Stimulated activated CD8-positive, alpha-beta memory T cell treated with anti-CD3 and anti-CD28 coated beads, Interleukin-15, amount 100 ng/mL, for 1 hour (primary cell): Measurements from ENCODE around the gene TRAIP.
"Not testable (repeated sequence)": the region's sequence is repeated elsewhere in the genome, so short reads cannot be mapped to it uniquely, and the experiment has no call there.

Source experiments
- DNase-seq: peaks from one replicate; pipeline ENCODE4 v3.0.0-alpha.2; 2020; ENCODE audit warnings: low read depth

Gene TRAIP

DNA sequence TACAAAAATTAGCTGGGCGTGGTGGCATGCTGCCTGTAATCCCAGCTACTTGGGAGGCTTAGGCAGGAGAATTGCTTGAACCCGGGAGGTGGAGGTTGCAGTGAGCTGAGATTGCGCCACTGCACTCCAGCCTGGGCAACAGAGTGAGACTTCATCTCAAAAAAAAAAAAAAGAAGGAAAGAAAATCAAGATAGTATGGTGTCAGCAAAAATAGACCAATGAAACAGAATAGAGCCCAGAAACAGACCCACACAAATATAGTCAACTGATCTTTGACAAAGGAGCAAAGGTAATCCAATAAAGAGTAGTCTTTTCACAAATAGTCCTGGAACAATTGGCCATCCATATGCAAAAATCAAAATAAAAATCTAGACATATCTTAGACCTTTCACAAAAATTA is 33.2 kb downstream of the TRAIP start:
- not testable (repeated sequence) for DNase-seq

DNA sequence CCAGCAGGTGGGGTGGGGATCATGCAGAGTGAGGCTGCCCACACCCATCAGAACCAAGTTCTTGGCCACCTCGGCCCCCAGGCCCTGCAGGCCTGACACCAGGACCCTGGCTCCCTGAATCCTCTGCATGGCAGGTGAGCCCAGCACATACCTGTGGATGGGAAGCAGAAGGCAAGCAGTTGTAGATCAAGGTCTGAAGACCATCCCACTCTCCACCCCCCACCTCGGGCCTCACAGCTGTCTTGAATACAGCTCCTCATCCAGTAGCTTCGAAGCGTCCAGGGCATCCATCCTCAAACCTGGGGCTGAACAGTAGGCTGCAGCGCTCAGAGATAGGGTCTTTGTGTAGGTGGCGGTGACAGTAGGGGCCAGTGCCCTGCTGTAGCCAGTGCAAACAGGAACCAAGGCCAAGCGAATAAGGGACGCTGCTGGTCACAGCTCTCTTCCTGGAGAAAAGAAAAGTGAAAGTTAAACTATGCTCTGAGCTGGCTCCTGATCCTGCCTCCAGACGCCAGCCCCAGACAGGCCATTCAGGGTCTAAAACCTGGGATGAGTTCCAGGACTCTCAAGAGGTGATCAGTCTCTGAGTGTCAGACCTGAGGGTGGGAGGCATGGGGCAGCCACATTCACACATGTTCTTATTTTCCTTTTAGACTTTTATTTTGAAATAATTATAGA is 42.7 kb downstream of the TRAIP start, which contains the start of gene UBA7:
UBA7 (minus strand) TSS at position 457 of the 678 bp plus-strand sequence; CDS start at position 291, 166 bp downstream.
- no peak for DNase-seq

DNA sequence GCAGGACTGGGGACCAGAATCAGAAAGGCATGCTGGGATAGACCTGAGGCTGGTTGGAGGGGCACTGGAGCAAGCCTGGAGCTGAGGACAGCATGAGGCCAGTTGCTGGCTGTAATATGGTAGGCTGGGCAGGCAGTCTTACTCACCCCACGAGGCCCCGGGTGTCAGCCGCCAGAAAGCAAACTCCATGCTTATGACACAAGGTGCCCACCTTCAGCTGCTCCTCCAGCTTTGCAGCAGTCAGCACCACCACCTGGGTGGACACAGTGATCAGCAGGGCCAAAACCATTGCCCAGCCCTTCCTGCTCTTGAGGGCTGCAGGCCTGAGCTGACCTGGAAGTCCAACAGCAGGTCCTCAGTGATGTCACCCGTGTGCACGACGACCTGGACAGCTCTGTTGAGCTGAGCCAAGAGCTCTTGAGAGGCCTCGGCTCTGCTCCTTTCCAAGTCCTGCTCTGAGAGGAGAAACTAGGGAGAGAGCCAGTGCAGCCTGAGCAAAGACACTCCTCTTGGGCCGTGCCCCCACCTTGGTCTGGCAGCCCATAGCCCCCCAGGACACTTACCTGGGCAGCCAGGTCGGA is 43.4 kb downstream of the TRAIP start:
- no peak for DNase-seq

DNA sequence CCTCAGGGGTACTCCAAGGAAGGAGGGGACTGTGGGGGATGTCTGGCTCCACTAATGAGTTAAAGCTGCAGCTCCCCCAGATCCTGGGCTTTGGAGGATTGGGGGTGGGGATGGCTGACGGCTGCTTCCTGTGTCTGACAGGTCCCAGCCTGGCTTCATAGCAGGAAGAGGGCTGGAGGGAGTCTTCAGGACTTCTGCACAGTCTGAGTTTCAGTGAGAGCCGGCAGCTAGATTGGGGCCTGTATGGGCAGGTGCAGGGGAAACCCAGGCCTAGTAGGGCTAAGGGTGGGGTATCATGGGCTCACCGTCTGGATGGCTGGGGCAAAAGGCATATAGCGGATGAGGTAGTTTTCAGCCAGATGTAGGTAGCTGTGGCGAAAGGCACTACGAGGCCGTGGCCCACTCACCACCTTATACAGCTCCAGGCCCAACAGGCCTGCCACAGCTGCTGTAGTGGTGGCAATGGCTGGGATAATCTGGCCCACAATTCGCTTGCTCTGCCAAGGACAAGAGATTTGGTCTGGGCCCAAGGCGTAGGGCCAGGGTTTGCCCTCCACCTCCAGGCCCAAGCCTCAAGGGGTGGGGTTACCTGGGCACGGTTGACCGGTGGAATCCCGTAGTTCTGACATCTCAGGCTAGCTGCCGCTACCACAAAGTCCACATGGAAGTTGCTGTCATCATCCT is 48.8 kb downstream of the TRAIP start:
- DNase-seq, result no peak

DNA sequence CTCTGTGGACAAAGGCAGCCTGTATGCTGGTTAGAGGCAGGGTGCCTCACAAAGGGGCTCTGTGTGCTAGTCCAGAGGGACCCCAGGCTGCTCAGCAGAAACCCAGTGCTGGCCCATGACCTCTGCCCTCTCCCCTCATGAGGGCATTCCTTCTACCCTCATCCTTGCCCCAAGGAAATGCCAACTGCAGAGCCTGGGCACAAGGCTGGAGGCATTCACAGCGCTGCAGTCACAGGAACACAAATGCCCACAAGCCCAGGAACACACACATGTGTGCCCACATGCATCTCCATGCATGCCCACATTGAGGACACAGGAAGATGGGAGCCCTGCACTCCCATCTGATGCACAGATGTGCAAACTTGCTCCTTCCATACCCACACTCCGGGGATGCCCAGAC is 49.5 kb downstream of the TRAIP start:
- no peak for DNase-seq

DNA sequence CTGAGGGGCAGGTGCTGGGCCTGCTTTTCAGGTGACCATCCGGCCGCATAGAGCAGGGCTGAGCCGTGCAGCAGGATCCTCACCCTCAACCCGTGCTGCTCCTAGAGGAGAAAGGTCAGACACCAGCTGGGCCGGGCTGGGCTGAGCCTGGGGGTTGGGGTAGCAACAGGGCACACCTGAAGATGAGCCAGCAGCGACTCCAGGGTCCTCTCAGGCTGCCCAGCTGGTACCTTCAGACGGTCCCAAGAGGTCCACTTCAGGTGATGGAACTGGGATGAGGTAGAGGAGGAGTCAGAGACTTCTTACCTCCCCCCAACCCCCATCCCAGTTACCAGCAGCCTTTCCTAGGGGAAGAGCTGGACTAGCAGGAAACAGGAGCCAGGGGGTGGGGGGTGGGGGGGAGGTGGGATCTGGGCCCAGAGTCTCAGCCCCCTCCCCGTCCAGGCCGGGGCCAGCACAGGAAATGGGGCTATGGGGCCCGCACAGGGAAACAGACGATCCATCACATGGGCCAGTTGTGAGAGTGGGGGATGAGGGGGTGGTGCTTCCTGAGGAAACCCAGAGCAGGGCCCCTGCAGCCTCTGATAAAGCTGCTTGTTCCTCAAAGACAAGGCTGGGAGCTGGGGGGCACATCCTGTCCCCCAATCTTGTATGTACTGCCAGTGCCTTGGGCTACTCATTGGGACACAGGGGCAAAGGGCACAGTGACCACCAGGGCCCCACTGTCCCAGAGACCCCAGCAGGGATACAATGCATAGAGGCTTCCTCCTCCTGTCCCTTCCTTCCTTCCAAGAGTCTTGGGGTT is 50.3 kb downstream of the TRAIP start:
- no peak for DNase-seq

DNA sequence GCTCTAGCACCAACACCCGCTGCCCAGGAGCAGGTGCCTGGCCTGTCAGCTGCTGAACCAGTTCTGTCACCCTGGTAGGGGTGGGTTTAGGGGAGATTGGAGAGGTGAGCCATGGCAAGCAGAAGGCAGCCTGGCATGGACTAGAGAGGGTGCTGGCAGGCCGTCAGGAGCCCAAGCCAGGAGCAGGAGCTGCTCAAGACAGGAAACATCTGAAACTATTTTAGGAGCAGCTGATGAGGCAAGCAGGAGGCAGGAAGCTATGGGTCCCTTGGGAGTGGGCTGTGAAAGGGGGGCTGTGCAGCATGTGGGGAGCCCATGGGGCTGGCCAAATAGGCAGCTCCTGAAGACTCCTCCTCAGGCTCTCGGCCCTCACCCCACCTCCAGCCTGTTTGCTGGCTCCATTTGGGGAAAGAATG is 51.0 kb downstream of the TRAIP start:
- no peak for DNase-seq

DNA sequence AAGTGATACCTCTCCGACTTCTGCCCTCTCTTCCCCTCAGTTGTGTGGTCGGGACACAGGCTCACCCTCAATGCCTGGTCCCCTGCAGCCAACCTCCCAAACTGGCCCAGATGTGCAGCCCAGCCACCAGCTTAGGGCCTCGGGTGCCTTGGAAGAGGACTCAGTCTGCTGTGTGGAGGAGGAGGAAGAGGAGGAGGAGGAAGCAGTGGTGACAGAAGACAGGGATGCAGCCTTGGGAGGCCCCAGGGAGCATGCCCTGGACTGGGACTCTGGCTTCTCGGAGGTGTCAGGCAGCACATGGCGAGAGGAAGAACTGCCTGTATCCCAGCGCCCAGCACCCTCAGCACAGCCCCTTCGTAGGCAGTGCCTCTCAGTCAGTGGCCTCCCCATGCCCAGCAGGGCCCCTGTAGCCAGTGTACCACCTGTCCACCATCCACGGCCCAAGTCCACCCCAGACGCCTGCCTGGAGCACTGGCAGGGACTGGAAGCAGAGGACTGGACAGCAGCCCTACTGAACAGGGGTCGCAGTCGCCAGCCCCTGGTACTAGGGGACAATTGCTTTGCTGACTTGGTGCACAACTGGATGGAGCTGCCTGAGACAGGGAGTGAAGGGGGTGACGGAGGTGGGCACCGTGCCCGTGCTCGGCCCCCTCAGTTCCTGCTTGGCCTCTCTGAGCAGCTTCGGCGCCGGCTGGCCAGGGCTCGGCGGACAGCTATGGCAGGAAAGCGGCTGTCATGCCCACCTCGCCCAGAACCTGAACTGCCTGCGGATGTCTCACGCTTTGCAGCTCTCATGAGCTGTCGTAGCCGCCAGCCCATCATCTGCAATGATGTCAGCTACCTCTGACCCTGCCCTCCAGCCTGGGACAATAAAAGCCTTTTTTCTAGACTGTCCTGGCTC is 52.0 kb downstream of the TRAIP start:
- no peak for DNase-seq

DNA sequence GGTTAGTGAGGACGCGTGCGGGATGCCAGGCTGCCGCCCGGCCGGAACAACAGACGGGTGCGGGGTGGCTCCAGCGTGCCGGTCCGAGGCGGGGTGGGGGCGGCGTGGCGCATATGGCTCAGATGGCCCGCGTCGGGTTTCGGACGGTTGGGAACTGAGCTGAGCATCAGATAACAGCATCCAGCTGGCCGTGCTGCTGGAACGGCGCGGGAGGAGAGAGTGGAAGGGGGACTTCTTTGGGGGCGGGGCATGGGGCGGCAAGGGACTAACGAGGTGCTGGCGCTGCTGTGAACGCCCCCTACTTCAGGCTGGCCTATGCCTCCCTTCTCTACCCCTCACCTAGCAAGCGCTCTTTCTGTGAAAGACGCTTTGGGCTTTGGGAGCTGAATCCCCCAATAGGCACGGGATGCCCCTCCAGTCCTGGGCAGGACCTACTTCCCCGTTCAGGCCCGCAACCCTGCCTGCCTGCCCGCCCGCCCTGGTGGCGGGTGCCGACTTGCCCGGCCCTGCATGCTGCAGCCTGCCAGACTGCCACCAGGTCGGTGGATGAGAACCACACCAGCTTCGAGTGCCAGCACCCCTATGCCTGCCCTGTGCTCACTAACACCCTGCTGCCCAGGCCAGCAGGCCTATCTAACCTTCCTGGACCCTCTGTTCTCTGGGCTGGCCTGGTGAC is 52.8 kb downstream of the TRAIP start:
- no peak for DNase-seq

DNA sequence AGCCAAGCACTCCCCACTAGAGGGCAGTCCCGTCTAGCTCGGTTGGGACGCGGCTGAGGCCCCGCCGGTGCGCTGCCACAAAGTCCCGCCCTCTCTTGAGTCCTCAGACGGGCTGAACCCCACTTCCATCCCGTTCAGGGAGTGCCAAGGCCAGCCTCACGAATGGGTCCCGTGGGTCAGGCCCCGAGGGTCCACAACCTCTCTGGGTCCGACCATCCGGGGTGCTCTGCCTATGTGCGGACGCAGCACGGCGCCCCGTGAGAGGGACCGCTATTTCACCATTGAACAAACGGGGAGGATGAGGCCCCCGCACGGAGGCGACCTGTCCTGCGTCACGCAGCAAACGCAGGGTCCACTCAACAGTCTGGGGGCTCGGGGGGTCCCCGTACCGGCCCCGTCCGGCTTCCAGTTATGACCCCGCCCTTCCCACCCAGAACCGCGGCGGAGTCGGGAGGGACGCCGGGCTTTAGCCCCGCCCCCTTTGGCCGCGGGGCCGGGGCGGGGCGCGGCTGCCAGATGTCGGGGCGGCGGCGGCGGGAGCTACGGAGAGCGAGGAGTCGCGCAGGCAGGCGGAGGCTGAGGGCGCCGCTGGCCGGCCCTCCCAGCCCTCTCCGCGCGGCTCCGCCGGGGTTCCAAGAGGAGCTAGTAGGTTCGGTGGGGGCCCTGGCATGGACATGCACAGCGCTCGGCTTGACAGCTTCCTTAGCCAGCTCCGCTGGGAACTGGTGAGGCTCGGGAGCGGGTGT is 53.5 kb downstream of the TRAIP start, which contains the start of gene INKA1:
INKA1 (plus strand) TSS at position 543 of the 746 bp plus-strand sequence; CDS start at position 675, 132 bp downstream.
- peak; percentile 85 for DNase-seq

DNA sequence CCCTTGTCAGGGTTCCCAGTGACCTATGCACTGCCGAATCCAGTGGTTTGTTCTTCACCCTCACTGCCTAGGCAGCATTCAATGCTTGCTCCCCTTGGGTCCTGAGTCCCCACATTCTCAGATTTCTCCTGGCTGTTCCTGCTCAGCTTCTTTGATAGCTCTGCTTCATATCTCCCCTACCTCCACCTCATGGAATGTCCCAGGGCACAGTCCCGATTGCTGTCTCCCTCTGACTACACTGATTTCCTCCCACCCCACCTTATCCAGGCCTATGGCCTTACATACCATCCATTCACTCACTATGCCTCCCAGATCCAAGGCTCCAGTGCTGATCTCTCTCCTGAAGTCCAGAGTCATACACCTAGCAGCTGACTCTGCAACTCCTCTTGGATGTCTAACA is 55.2 kb downstream of the TRAIP start:
- DNase-seq, result no peak

DNA sequence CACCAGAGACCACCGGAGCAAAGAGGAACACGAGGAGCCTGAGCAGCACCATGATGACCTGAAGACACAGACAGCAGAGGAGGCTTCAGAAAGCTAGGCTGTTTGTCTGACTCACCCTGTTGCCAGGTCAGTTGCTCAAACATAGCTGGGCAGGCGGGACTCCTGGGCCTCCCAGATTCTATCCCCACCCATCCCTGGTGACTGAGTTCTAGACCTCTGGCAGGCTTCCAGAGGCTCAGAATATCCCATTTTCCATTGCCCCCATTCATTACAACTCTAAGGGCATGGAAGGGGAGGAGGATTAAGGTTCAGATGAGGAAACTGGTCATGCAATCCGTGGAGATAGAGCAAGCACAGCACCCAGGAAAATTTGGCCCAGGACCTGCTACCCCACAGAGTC is 56.6 kb downstream of the TRAIP start, which contains the start of gene CDHR4:
CDHR4 (minus strand) TSS at position 113 of the 400 bp plus-strand sequence; CDS start at position 52, 61 bp downstream.
- DNase-seq, result no peak

DNA sequence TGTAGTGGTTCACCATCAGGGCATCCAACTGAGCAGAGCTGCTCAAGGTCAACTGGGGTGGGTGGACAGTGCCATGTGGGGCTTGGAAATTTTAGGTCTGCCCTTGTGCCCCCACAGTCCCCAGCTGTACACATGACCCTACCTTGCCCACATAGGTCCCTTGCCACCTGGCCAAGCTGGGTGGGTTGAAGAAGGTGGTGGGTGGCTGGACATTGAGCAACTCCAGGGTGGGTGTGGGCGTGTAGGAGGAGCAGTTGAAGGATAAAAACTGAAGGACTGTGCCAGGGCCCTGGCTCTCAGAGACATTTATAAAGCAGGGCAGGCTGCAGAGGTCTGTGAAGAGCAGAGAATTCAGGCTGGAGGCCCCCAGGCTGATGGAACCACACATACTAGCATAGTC is 57.3 kb downstream of the TRAIP start:
- DNase-seq, result no peak

DNA sequence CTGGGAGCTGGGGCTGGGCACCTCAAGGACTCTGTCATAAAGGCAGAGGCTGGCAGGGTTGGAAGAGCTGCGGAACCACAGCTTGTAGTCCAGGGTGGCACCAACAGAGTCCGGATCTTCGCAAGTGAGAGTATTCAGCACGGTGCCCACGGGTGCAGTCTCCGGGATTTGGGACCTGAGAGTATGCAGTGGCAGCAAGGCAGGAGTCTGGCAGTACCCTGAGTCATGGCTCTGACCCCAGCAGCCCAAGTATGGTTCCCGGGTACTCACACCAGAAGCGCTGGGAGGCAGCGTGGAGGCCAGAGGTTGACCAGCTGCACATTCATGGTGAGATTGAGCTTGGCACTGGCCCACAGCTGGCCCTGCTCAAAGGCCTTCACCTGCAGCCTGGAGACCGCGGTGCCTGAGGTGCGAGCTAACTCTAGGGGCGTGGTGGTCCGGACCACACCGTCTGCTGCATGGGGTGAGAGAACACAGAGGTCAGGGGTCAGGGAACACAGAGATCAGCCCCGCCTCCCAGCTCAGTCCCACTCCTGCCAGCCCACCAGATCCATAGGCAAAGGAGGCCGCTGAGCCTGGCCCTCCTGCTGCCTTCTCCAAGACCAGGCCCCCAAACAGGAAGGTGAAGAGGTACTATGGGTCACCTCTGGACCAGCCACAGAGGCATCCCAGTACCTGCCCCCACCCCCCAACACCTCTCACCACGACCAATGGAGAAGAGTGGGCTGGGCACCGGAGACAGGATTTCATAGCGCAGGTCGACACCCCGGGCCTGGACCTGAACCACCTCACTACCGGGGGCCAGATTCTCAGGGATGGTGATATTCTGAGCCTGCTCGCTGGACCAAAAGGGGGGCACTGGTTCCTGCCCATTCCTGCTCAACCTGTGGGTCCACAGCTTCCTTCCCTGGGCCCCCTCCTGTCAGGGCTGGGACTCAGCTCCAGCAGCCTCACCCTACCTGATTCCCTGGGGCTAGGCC is 61.1 kb downstream of the TRAIP start:
- no peak for DNase-seq

DNA sequence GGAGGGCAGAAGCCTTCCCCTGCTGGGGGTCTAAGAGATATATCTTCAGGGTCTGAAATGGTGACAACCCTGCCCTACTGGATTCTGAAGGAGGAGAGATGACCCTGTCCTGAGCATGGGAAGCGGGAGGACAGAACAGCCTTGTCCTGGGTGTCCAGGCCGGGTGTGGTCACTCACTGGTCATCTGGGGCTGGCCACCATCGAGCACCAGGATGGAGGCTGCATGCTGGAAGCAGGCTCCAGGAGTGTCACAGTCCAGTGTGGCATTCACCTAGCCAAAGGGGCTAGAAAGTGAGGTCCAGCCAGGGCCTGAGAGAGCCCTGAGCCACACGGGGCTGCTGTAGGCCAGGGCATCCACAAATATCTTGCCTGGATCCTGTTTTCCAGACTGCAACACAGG is 61.9 kb downstream of the TRAIP start:
- no peak for DNase-seq

DNA sequence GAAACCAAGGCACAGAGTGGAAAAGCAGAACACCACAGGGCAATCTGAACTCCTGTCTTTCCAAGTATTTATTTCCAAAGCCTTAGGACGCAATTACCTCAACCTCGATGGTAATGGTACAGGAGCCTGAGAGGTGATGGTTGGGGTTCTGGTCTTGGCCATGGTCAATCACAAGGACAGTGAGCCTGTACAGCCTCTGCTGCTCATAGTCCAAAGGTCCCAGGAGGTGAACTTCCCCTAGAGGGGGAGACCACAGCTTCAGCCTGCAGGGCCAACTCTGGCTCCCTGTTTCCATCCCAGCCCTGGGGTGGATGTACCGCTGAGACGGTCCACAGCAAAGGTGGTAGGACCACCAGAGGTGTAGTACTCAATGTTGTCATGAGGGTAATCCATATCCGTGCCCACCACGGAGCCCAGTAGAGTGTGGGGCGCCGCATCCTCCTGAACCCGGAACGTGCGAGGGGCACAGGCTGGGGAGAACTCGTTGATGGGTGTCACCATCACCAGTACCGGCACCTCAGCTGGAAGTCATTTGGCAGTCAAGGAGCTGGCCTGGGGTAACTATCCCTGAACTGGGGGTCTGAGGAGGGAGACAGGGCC is 62.8 kb downstream of the TRAIP start:
- DNase-seq, result no peak

DNA sequence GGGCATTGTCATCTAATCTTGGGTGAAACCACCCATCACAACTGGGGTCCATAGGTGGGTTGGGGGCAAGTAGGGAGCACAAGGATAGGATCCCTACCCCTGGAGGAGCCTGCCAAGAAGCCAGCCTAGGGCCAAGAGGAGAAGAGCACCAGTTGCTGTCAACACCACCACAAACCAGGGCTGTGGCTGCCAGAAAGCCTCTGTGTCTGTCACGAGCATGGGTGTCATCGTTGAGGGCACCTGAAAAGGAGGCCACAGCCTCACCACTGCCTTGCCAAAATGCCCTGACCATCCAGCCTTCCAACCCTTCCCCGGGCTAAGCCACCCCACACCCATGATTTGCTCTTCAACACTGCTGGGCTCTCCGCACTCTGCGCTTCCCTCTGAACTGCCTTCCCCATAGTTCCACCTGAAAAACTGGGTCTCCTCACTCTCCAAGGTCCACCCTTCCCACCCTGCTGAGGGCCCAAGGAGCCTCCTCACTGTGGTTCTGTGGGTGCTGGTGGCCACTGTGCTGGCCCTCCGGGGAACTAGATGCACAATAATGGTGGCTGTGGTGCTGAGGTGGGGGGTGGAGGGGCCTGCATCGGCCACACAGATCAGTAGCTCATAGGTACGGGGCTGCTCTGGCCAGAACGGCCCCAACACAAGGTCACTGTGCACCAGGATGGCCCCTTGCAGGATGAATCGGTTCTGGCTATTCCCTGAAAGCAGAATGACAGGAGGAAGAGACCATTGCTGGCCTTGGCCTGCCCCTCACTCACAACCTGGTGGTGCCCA is 63.8 kb downstream of the TRAIP start:
- DNase-seq, result no peak
